Activated CD4-positive, alpha-beta T cell treated with anti-CD3 and anti-CD28 coated beads for 24 hours (primary cell): Measurements from ENCODE around the gene DRICH1.
"Not testable (repeated sequence)": the region's sequence is repeated elsewhere in the genome, so short reads cannot be mapped to it uniquely, and the experiment has no call there.

Source experiments
- DNase-seq, 2 donors: peaks; one replicate each; pipeline ENCODE4 v3.0.0-alpha.2; 2020; ENCODE audit warnings: low read depth in 2 of 2

DRICH1 gene

GRCh38 chr22:23632178-23632577 lies at the start of gene DRICH1:
TSS of gene DRICH1 (minus strand) at chr22:23632321. CDS start at chr22:23632023, 298 bp downstream.
- DNase-seq: no peak

DNA sequence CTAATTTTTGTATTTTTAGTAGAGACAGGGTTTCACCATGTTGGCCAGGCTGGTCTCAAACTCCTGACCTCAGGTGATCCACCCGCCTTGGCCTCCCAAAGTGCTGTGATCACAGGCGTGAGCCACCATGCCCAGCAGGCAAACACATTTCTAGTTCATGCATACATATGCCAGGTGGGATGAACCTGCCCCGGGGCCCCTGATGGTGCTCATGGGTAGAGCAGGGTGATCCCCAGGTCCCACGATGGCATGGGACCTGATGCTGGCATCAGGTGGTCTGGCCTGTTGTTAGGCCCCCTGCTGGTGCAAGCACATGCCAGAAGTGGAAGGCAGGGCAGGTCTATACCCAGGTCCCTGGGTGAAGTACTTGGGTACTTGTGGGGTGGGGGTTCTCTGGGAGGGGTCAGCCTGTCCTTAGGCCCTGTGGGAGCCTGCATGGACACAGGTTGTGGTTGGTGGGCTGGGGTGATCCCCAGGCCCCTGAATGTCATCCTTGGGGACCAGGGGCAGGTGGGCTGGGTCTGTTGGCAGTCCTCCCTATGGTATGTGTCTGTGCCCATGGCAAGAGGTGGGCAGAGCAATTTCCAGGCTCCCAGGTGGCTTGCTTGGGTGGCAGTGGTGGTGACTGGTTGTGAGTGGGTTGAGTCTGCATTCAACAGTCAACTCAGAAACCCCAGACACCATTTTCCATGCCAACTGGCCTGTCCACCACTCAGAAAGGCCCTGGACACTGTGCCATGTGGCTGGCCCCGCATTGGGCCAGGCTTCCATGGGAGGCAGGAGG lies 49.1 kb upstream of the DRICH1 start:
- no peak for DNase-seq

DNA sequence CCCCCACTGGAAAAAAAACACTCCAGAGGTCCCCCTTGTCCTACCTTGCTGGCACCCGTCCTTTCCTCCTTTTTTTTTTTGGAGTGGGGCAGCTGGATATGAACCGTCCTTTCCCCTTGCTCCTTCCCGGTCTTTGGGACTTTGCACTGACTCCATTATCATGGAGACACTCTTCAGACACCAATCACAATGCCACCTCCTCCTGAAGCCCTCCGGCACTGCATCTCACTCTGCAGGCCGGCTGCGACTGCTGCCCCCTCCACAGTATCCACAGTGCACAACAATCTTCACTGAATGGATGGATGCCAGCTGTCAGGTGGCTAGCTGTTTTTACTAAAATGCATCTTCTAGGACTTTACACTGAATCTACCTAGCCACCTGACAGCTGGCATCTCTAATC lies 46.0 kb upstream of the DRICH1 start:
- no peak for DNase-seq

GRCh38 chr22:23677701-23677995 lies 45.5 kb upstream of the DRICH1 start:
- DNase-seq: no peak

- DNase-seq: not testable (repeated sequence)
Observed at GRCh38 chr22:23676841-23677700, 45.0 kb upstream of the DRICH1 start.

DNA sequence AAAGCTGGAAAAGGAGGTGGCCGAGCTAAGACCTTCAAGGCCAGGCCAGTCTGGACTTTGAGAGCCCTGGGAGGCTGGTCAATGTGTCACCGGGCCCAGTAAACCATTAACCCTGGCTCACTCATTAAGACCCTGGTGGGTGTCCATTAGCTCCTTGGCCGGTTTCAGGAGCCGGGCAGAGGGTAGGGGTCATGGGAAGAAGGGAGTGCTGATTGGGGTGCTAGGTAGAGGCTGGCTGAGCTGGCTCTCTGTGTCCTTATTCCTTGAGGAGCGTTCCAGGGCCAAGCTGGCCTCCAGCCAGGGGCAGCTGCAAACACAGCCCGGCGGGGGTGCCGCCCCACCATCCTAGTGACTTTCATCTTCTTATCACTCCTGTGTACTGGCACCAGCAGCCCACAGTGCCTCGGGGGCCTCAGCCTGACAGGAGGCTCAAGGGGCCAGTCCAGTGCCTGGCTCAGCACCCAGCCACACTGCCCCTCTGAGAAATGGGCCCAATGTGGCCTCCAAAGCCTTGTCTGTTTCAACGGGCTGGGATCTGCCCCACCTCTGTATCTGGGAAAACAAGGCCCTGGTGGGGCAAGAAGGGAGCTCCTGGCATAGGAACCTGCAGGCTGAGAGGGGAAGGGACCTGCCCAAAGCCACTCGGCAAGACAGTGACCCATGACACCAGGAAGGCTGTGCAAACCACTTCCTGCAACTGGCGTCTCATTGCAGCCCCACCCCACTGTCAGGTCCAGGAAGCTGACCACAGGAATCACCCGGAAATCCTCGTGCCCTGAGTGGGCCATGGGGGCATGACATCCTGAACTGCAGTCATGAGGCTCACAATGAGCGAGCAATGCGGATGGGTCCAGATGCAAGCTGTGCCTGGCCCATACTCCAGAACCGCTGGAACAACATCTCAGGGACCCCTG lies 43.6 kb upstream of the DRICH1 start:
- no peak for DNase-seq

GRCh38 chr22:23674886-23675501 lies 42.9 kb upstream of the DRICH1 start:
- DNase-seq: not testable (repeated sequence)

DNA sequence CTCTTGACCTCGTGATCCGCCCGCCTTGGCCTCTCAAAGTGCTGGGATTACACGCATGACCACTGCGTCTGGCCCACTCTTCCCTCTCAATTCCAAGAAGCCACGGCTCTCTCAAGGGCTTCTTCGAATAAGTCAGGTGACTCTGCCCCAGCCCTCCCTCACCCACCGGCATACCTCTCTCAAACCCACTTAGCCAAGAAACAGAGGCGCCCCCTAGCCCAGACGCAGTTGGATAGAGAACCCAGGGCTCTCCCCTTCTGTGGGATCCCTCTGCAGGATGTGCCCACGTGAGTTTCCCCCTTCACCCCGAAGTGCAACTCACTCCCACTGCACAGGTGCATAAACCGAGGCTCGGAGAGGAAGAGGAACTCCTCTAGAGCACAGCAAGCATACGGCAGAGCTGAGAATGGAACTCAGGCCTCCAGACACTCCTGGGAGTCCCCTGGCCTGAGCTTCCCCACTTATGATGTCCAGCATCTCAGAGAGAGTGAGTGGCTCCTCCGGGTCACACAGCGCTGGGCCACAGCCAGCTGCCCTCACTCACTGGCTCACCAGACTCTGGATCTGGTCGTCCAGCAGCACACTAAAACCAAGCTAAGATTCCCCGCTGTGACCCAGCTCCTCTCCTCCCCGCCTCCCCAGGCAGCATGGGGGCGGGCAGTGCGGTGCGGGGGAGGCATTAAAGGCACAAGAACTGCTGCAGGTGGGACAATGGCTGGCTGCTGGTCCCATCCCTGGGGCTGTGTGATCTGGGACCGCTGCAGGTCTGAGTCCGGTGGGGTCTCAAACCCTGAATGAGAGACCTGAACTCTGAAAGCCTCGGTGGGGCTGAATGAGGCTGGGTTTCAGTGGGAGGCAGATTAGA lies 41.9 kb upstream of the DRICH1 start:
- DNase-seq: no peak

GRCh38 chr22:23673050-23673620 lies 41.0 kb upstream of the DRICH1 start:
- DNase-seq: no peak

DNA sequence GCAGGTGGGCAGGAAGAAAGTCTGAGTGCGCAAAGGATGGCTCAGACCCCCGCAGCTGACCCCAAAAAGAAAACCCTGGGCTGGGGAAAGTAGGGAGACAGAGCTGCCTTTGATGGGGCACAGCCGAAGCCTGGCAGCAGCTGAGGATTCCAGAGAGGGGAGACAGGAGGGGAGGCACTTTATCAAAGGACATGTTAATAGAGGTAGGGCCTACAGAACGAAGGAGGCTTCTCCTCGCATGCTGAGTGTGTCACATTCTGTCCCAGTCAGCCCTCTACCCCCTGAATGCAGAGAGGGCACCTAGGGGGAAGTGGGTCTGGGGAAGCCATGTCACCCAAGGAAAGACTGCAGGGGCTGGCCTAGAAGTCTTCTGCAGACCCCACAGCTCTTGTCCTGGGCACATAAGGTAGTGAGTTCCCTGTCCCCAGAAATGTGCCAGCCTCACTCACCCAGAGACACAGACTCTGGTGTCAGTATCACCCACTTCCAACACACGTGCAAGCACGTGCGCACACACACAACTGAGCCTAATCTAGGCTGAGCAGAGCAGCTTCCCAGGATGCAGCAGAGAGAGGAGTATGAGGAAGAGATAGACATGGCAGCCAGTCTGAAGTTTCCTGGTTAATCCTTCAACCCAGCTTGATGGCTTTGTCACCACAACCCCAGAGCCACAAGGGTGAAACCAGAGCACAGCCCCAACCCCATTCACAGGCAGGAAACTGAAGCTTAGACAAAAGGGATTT lies 40.4 kb upstream of the DRICH1 start:
- not testable (repeated sequence) for DNase-seq

DNA sequence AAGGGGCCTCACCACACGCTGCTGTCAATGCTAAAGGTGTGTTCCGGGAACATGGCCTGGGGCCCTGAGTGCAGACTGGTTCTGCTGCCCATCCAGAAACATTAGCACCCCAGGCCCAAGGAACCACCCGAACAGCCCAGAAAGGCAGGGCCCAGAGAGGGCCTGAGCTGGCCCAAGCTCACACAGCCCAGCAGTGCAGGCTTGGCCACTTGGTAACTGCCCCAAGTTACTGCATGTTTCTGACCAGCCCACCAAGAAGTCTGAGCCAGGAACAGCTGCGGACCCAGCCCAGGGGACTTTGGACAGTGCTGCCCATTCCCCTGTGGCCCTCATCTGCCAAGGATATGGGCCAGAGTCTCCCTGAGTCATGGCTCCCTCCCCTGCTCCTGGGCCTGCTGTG lies 39.3 kb upstream of the DRICH1 start:
- not testable (repeated sequence) for DNase-seq

- no peak for DNase-seq
Observed at GRCh38 chr22:23670378-23671295, 38.5 kb upstream of the DRICH1 start.

GRCh38 chr22:23660381-23660780 lies 28.3 kb upstream of the DRICH1 start:
- not testable (repeated sequence) for DNase-seq

DNA sequence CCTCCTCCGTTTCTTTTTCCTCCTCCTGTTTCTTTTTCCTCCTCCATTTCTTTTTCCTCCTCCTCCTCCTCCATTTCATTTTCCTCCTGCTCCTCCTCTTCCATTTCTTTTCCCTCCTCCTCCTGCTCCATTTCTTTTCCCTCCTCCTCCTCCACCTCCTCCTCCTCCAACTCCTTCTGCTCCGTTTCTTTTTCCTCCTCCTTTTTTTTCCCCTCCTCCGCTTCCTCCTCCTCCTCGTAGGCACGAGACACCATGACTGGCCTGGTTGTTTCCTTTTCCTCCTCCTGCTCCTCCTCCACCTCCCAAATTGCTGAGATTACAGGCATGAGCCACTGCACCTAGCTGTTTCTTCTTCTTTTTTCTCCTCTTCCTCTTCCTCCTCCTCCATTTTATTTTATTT lies 25.6 kb upstream of the DRICH1 start:
- no peak for DNase-seq

DNA sequence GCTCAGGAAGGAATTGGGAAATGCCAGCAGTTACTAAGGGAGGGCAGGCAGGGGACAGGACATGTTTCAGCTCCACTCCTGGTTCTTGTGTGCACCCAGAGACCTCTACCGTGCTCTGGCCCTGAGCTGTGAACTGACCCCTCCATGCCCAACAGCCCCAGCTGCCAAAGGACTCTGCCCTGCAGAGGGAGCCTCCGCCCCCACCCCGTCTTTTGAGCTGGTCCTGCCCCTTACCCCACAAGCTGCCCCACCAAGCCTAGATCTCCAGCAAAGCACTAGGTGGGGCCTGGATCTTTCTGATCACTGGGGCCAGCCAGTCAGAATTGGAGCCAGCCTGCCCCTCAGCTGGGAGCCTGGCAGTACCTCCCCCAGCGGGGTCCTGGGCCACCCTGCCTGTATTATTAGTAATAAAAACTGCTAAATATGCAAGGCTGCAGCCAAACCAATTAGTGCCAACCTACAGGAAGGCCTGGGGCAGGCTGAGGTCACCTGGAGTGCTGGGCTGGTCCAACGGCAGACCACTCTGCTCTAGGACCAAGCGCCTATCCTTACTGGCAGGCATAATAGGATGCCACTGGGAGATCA lies 23.9 kb upstream of the DRICH1 start:
- no peak for DNase-seq

- DNase-seq: no peak
Observed at GRCh38 chr22:23652711-23653110, 20.6 kb upstream of the DRICH1 start.

DNA sequence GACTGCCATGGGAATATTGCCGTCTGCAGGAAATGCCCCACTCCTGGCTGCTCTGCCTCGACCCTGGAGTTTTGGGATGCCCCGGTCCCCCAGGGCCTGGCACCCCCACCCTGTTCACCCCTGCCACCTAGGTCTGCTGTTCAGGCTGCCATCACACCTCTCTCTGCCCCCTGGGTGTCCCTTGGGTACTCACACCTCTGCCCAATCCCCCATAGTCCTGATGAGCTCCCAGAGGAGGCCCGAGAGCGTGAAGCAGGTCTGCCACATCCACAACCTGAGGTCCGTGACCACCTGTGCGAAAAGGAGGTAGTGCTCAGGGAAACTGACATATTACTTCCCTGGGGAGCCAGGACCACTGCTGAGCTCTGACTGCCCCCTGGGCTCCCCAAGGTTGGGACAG lies 20.2 kb upstream of the DRICH1 start:
- no peak for DNase-seq

DNA sequence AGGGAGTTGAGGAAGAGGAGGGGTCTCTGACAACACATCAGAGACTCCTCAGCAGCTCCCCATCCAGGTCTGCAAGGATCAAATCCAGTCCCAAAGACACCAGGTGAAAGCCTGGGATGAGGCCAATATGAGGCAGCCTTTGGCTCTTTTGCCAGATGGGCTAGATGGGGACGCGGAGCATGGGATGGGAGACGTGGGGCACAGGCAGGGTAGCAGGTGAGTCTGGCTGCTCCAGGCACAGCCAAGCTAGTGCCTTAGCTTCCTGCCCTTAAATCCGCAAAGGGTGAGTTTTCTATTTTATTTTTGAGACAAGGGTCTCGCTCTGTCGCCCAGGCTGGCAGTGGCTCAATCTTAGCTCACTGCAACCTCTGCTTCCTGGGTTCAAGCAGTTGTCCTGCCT lies 19.6 kb upstream of the DRICH1 start:
- no peak for DNase-seq
